ENCODE results near the gene ZDBF2. TPM values are rescaled to one million over a fixed set of nuclear protein-coding genes. Genes with fewer than 3 reads are reported as not detected.
"Not testable (repeated sequence)": the region's sequence is repeated elsewhere in the genome, so short reads cannot be mapped to it uniquely, and the experiment has no call there.

ZDBF2 gene
- total and polyA plus RNA-seq, 2 donors: 3.1 to 7.9 TPM

DNA sequence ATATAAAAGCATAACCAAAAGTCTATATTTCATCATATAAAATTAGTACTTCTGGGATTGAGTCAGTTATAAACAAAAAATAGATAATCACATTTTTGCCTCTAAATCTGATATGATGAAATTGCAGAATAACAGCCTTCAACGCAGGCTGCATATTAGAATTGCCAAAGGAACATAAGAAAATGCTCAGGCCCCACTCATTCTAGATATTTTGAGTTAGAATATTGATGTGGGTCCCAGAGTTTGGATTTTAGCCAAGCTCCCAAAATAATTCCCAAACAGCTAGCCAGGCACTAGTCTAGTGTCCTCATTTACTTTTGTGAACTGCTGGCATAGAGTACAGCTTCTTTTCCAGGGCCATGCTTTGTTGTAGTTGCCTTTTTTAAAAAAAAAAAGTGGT lies 63.5 kb downstream of the ZDBF2 start:
- H3K9me3 ChIP-seq (ENCODE audit: control insufficient read depth in 2 of 2, insufficient read depth in 1 of 2, low read length in 1 of 2): no peaks in the 10 kb centered on the region
- no peaks in the 10 kb centered on the region for H3K36me3 ChIP-seq (ENCODE audit: control insufficient read depth in 2 of 2, insufficient read depth in 2 of 2, low read length in 1 of 2)
- no peak overlapping the region for H3K27ac ChIP-seq (ENCODE audit: low read depth in 1 of 2, low read length in 1 of 2)
- H3K4me1 ChIP-seq (ENCODE audit: control insufficient read depth in 2 of 2, insufficient read depth in 2 of 2, low read length in 2 of 2): no peaks in the 10 kb centered on the region
- DNase-seq (ENCODE audit: low read depth in 6 of 9, low spot score in 9 of 9): no peak
- H3K4me3 ChIP-seq (ENCODE audit: low read length in 2 of 2): no peak overlapping the region
- H3K27me3 ChIP-seq (ENCODE audit: control insufficient read depth in 2 of 2, insufficient read depth in 1 of 2, low read length in 1 of 2): no peaks in the 10 kb centered on the region
- WGBS: 93% methylated on average over 1 of the region's 1 CpG

DNA sequence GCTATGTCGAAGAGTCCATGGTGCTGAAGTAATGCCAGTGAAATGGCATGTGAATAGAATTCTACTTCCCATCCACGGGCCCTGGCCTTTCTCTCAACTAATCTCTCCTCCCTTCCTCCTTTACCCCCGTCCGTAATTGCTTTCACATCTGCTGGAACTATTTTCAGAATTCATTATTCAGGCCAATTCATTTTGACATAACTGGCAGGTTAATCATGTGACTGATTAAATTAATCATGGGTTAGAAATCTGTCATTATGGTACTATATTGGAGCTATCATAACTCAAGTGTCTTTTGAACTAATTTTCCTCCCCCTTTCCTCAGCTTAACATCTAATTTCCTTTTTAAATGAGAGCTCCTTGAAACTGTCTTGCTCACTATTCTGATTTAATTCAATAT lies 66.9 kb downstream of the ZDBF2 start:
- 92% methylated on average over 4 of the region's 4 CpGs for WGBS
- Histone ChIP-seq H3K27me3 (ENCODE audit: control insufficient read depth in 2 of 2, insufficient read depth in 1 of 2, low read length in 1 of 2) (no peaks in the 10 kb centered on the region), H3K27ac (ENCODE audit: low read depth in 1 of 2, low read length in 1 of 2) (no peak overlapping the region), H3K4me1 (ENCODE audit: control insufficient read depth in 2 of 2, insufficient read depth in 2 of 2, low read length in 2 of 2) (no peaks in the 10 kb centered on the region), H3K4me3 (ENCODE audit: low read length in 2 of 2) (no peak overlapping the region), H3K36me3 (ENCODE audit: control insufficient read depth in 2 of 2, insufficient read depth in 2 of 2, low read length in 1 of 2) (no peaks in the 10 kb centered on the region), H3K9me3 (ENCODE audit: control insufficient read depth in 2 of 2, insufficient read depth in 1 of 2, low read length in 1 of 2) (no peaks in the 10 kb centered on the region)
- no peak for DNase-seq (ENCODE audit: low read depth in 6 of 9, low spot score in 9 of 9)

DNA sequence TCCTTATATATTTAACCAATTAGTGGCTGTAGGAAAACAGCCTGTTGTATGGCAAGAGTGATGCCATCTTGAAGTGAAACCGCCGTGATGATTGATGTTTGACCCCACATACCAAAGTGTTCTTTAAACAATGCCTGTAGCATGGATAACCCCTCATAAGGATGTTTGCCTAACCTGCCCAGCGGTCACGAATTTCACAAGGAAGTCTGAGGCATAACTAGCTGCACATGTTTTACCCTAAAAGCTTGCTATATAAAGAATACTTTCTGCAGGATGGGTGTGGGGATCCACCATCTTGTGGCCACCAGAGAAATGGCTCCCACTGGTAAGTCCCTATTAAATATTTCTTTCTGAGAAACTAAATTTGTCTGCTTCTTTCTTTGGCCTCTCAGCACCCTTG lies 68.7 kb downstream of the ZDBF2 start:
- WGBS: 96% methylated on average over 4 of the region's 4 CpGs

DNA sequence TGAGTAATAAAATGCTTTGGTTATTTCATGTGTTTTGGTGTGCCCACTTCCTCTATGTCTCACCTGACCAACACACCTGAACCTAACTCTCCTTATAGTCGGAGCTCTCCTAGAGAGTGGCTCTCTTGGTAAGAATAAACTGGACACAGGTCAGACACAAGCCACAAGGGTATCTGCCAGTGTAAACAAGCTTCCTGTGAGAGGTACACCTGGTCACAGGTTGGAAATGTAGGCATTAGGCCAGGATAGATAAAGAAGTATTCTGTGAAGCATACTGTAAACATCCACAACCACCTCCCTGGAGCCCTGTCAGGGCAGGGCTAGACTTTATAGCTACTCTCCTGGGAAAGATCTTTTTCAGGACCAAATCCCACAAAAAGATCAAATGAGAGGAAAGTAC lies 69.4 kb downstream of the ZDBF2 start:
- H3K36me3 ChIP-seq (ENCODE audit: control insufficient read depth in 2 of 2, insufficient read depth in 2 of 2, low read length in 1 of 2): no peaks in the 10 kb centered on the region
- WGBS: 95% methylated on average over 1 of the region's 1 CpG

More for the DNA sequence above, 68.7 kb downstream of the ZDBF2 start:
- Histone ChIP-seq H3K27me3 (ENCODE audit: control insufficient read depth in 2 of 2, insufficient read depth in 1 of 2, low read length in 1 of 2) (no peaks in the 10 kb centered on the region), H3K4me3 (ENCODE audit: low read length in 2 of 2) (no peak overlapping the region), H3K9me3 (ENCODE audit: control insufficient read depth in 2 of 2, insufficient read depth in 1 of 2, low read length in 1 of 2) (no peaks in the 10 kb centered on the region), H3K4me1 (ENCODE audit: control insufficient read depth in 2 of 2, insufficient read depth in 2 of 2, low read length in 2 of 2) (no peaks in the 10 kb centered on the region), H3K36me3 (ENCODE audit: control insufficient read depth in 2 of 2, insufficient read depth in 2 of 2, low read length in 1 of 2) (no peaks in the 10 kb centered on the region), H3K27ac (ENCODE audit: low read depth in 1 of 2, low read length in 1 of 2) (no peak overlapping the region)
- DNase-seq (ENCODE audit: low read depth in 6 of 9, low spot score in 9 of 9): no peak

DNA sequence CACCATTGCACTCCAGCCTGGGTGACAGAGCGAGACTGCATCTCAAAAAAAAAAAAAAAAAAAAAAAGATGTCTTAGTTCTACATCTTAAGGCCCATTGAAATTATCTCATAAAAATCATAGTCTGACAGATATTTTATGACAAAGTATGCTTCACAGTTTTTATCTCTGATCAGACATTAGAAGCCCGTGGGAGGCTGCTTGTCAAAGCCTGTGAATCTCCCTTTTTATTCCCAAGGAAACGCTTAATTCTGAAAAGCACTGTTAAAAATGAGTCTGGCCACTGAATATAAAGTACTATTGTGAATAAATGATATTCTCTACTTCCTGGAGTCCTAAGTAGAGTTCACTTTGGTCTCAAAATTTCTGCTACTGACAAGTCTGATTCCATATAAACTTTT lies 71.1 kb downstream of the ZDBF2 start:
- no peaks in the 10 kb centered on the region for H3K4me1 ChIP-seq (ENCODE audit: control insufficient read depth in 2 of 2, insufficient read depth in 2 of 2, low read length in 2 of 2)
- no peak overlapping the region for H3K27ac ChIP-seq (ENCODE audit: low read depth in 1 of 2, low read length in 1 of 2)
- H3K27me3 ChIP-seq (ENCODE audit: control insufficient read depth in 2 of 2, insufficient read depth in 1 of 2, low read length in 1 of 2): no peaks in the 10 kb centered on the region
- DNase-seq (ENCODE audit: low read depth in 6 of 9, low spot score in 9 of 9): no peak
- WGBS: 99% methylated on average over 3 of the region's 3 CpGs
- peaks cover 0 to 7% of the 10 kb centered on the region in 2 donors for H3K9me3 ChIP-seq (ENCODE audit: control insufficient read depth in 2 of 2, insufficient read depth in 1 of 2, low read length in 1 of 2)
- H3K4me3 ChIP-seq (ENCODE audit: low read length in 2 of 2): no peak overlapping the region
- no peaks in the 10 kb centered on the region for H3K36me3 ChIP-seq (ENCODE audit: control insufficient read depth in 2 of 2, insufficient read depth in 2 of 2, low read length in 1 of 2)

More for the DNA sequence above, 69.4 kb downstream of the ZDBF2 start:
- peaks cover 0 to under 1% of the 10 kb centered on the region in 2 donors for H3K9me3 ChIP-seq (ENCODE audit: control insufficient read depth in 2 of 2, insufficient read depth in 1 of 2, low read length in 1 of 2)
- no peak for DNase-seq (ENCODE audit: low read depth in 6 of 9, low spot score in 9 of 9)
- no peaks in the 10 kb centered on the region for H3K4me1 ChIP-seq (ENCODE audit: control insufficient read depth in 2 of 2, insufficient read depth in 2 of 2, low read length in 2 of 2)
- no peaks in the 10 kb centered on the region for H3K27me3 ChIP-seq (ENCODE audit: control insufficient read depth in 2 of 2, insufficient read depth in 1 of 2, low read length in 1 of 2)
- H3K4me3 ChIP-seq (ENCODE audit: low read length in 2 of 2): no peak overlapping the region
- no peak overlapping the region for H3K27ac ChIP-seq (ENCODE audit: low read depth in 1 of 2, low read length in 1 of 2)

DNA sequence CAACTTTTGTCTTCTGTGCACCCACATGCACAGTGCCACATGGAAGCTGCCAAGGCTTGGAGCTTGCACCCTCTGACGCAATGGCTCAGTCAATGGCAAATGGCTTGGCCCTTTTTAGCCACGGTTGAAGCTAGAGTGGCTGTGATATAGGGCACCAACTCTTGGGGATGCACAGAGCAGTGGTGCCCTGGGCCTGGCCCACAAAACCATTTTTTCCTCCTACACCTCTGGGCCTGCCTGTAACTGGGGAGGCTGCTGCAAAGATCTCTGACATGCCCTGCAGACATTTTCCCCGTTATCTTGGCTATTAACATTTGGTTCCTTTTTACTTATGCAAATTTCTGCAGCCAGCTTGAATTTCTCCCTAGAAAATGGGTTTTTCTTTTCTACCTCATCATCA lies 74.9 kb downstream of the ZDBF2 start:
- no peak for DNase-seq (ENCODE audit: low read depth in 6 of 9, low spot score in 9 of 9)
- no peaks in the 10 kb centered on the region for H3K27me3 ChIP-seq (ENCODE audit: control insufficient read depth in 2 of 2, insufficient read depth in 1 of 2, low read length in 1 of 2)
- no peak overlapping the region for H3K27ac ChIP-seq (ENCODE audit: low read depth in 1 of 2, low read length in 1 of 2)
- H3K4me3 ChIP-seq (ENCODE audit: low read length in 2 of 2): no peak overlapping the region
- H3K9me3 ChIP-seq (ENCODE audit: control insufficient read depth in 2 of 2, insufficient read depth in 1 of 2, low read length in 1 of 2): peaks cover 0 to 7% of the 10 kb centered on the region in 2 donors
- no peaks in the 10 kb centered on the region for H3K36me3 ChIP-seq (ENCODE audit: control insufficient read depth in 2 of 2, insufficient read depth in 2 of 2, low read length in 1 of 2)
- 95% methylated on average over 3 of the region's 3 CpGs for WGBS
- H3K4me1 ChIP-seq (ENCODE audit: control insufficient read depth in 2 of 2, insufficient read depth in 2 of 2, low read length in 2 of 2): no peaks in the 10 kb centered on the region

DNA sequence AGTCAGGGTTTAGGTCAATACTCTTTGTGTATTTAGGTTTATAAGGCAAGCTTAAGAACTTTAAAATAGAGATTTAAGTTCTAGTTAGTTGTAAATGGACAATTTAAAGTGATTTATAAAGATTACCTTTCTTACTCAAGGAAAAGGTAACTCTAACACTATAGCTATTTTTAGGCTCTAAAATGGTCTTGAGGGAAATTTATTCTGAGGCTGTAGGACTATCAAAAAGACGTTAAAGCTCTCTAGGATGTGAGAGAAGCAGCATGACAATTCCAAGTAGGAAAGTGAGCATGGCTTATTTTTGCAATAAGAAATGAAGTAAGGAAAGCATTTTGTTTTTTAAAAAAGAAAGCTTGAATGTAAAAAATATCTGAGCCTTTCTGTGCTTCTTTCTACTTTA lies 78.1 kb downstream of the ZDBF2 start:
- peaks cover 0 to 7% of the 10 kb centered on the region in 2 donors for H3K9me3 ChIP-seq (ENCODE audit: control insufficient read depth in 2 of 2, insufficient read depth in 1 of 2, low read length in 1 of 2)
- H3K4me3 ChIP-seq (ENCODE audit: low read length in 2 of 2): no peak overlapping the region
- DNase-seq (ENCODE audit: low read depth in 6 of 9, low spot score in 9 of 9): no peak
- 80% methylated on average over 1 of the region's 1 CpG for WGBS
- H3K27ac ChIP-seq (ENCODE audit: low read depth in 1 of 2, low read length in 1 of 2): no peak overlapping the region
- H3K36me3 ChIP-seq (ENCODE audit: control insufficient read depth in 2 of 2, insufficient read depth in 2 of 2, low read length in 1 of 2): no peaks in the 10 kb centered on the region
- no peaks in the 10 kb centered on the region for H3K4me1 ChIP-seq (ENCODE audit: control insufficient read depth in 2 of 2, insufficient read depth in 2 of 2, low read length in 2 of 2)
- H3K27me3 ChIP-seq (ENCODE audit: control insufficient read depth in 2 of 2, insufficient read depth in 1 of 2, low read length in 1 of 2): no peaks in the 10 kb centered on the region

DNA sequence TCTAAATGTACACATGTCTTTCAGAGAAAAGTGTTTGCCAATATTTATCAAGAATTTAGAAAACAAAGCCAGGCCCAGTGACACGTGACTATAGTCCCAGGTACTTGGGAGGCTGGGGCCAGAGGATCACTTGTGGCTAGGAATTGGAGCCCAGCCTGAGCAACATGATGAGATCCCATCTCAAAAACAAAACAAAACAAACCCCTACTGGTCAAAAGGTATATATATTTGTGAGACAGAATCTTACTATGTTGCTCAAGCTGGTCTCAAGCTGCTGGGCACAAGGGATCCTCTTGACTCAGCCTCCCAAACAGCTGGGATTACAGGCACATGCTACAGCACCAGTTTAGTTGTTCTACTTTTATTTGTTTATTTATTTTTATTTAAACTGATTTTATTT lies 79.2 kb downstream of the ZDBF2 start:
- Histone ChIP-seq H3K4me3 (ENCODE audit: low read length in 2 of 2) (no peak overlapping the region), H3K36me3 (ENCODE audit: control insufficient read depth in 2 of 2, insufficient read depth in 2 of 2, low read length in 1 of 2) (no peaks in the 10 kb centered on the region), H3K27me3 (ENCODE audit: control insufficient read depth in 2 of 2, insufficient read depth in 1 of 2, low read length in 1 of 2) (no peaks in the 10 kb centered on the region), H3K27ac (ENCODE audit: low read depth in 1 of 2, low read length in 1 of 2) (no peak overlapping the region), H3K4me1 (ENCODE audit: control insufficient read depth in 2 of 2, insufficient read depth in 2 of 2, low read length in 2 of 2) (no peaks in the 10 kb centered on the region), H3K9me3 (ENCODE audit: control insufficient read depth in 2 of 2, insufficient read depth in 1 of 2, low read length in 1 of 2) (peaks cover 0 to 7% of the 10 kb centered on the region in 2 donors)
- 93% methylated on average over 1 of the region's 1 CpG for WGBS
- DNase-seq (ENCODE audit: low read depth in 6 of 9, low spot score in 9 of 9): no peak

DNA sequence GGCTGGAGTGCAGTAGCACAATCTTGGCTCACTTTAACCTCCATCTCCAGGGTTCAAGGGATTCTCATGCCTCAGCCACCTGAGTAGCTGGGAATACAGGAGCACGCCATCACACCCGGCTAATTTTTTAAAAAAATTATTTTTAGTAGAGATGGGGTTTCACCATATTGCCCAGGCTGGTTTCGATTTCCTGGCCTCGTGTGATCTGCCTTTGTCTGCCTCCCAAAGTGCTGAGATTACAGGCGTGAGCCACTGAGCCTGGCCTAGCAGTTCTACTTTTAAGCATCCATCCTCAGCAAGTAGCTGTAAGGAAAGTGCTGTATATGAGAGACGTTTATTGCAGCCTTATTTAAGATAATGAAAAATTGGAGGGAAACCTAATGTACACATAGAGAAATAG lies 79.7 kb downstream of the ZDBF2 start:
- Histone ChIP-seq H3K36me3 (ENCODE audit: control insufficient read depth in 2 of 2, insufficient read depth in 2 of 2, low read length in 1 of 2) (no peaks in the 10 kb centered on the region), H3K27ac (ENCODE audit: low read depth in 1 of 2, low read length in 1 of 2) (no peak overlapping the region), H3K9me3 (ENCODE audit: control insufficient read depth in 2 of 2, insufficient read depth in 1 of 2, low read length in 1 of 2) (peaks cover 0 to 3% of the 10 kb centered on the region in 2 donors), H3K4me1 (ENCODE audit: control insufficient read depth in 2 of 2, insufficient read depth in 2 of 2, low read length in 2 of 2) (no peaks in the 10 kb centered on the region), H3K27me3 (ENCODE audit: control insufficient read depth in 2 of 2, insufficient read depth in 1 of 2, low read length in 1 of 2) (no peaks in the 10 kb centered on the region), H3K4me3 (ENCODE audit: low read length in 2 of 2) (no peak overlapping the region)
- 93% methylated on average over 6 of the region's 6 CpGs for WGBS
- no peak for DNase-seq (ENCODE audit: low read depth in 6 of 9, low spot score in 9 of 9)

DNA sequence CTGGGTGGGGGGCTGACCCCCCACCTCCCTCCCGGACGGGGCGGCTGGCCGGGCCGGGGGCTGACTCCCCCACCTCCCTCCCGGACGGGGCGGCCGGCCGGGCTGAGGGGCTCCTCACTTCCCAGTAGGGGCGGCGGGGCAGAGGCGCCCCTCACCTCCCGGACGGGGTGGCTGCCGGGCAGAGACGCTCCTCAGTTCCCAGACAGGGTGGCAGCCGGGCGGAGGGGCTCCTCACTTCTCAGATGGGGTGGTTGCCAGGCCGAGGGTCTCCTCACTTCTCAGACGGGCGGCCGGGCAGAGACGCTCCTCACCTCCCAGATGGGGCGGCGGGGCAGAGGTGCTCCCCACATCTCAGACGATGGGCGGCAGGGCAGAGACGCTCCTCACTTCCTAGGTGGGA lies 82.4 kb downstream of the ZDBF2 start:
- not testable (repeated sequence) for H3K4me3 ChIP-seq (ENCODE audit: low read length in 2 of 2); H3K9me3 ChIP-seq (ENCODE audit: control insufficient read depth in 2 of 2, insufficient read depth in 1 of 2, low read length in 1 of 2); H3K36me3 ChIP-seq (ENCODE audit: control insufficient read depth in 2 of 2, insufficient read depth in 2 of 2, low read length in 1 of 2); H3K27me3 ChIP-seq (ENCODE audit: control insufficient read depth in 2 of 2, insufficient read depth in 1 of 2, low read length in 1 of 2); DNase-seq (ENCODE audit: low read depth in 6 of 9, low spot score in 9 of 9); H3K27ac ChIP-seq (ENCODE audit: low read depth in 1 of 2, low read length in 1 of 2); H3K4me1 ChIP-seq (ENCODE audit: control insufficient read depth in 2 of 2, insufficient read depth in 2 of 2, low read length in 2 of 2)
- WGBS: 95% methylated on average over 29 of the region's 29 CpGs
